ENCODE measurements around the gene HIVEP3.
A peak's percentile ranks its signal among the peaks of the same experiment; 100 is the strongest.

Gene HIVEP3

DNA sequence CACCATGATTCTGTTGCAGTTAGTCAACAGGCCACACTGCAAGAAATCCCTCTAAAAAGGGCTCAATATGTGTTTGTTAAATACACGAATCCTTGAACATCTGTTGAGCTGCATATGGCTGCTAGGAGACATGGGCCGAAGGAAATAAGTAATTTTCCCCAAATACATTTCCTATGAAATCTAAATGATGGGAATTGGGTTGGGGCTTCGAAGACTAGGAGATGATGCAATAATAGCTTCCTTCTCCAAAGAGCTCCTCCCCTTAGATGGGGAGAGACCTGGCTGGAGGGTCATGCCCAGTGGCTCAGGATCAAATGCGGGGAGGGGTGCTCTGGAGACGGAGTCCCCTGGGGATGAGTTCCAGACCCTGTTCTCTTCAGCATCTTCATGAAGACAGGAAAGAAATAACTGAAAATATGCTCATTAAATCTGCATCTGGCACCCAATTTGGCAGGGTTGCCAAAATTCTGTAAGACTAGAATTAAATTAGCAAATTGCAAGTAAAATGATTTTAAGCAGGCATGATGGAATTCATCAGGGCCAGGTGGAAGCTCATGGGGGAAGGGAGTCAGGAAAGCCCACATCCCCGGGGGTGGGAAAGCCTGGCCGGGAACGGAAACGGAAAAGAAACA, 269.2 kb downstream of the HIVEP3 start:
- Histone ChIP-seq H3K4me3 (ENCODE audit: low read depth, low read length) (no peak overlapping the region), H3K4me1 (ENCODE audit: control insufficient read depth, insufficient read depth, low read length) (no peaks in the 10 kb centered on the region), H3K27ac (ENCODE audit: extremely low read depth, low read depth, low read length) (no peak overlapping the region), H3K9me3 (ENCODE audit: control insufficient read depth, insufficient read depth, low read depth, low read length) (no peaks in the 10 kb centered on the region), H3K36me3 (ENCODE audit: control insufficient read depth in 2 of 2, insufficient read depth in 1 of 2, low read length in 2 of 2) (no peaks in the 10 kb centered on the region)
- TF ChIP-seq, protein P1, sequence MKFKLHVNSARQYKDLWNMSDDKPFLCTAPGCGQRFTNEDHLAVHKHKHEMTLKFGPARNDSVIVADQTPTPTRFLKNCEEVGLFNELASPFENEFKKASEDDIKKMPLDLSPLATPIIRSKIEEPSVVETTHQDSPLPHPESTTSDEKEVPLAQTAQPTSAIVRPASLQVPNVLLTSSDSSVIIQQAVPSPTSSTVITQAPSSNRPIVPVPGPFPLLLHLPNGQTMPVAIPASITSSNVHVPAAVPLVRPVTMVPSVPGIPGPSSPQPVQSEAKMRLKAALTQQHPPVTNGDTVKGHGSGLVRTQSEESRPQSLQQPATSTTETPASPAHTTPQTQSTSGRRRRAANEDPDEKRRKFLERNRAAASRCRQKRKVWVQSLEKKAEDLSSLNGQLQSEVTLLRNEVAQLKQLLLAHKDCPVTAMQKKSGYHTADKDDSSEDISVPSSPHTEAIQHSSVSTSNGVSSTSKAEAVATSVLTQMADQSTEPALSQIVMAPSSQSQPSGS (tag by site-specific recombination; IDR thresholded peaks at IDR 0.05; ENCODE audit: low read depth), result no peak
- TF ChIP-seq SP3 (tag by site-specific recombination; IDR thresholded peaks at IDR 0.05) (no peak), ZNF324 (tag by site-specific recombination; IDR thresholded peaks at IDR 0.05) (no peak), ZBTB20 (tag by site-specific recombination; IDR thresholded peaks at IDR 0.05) (0 out of 2 replicates have a peak, but pooled peaks have one; percentile 59)
- ChIA-PET POLR2A (no interaction called here), CTCF (no interaction called here)

DNA sequence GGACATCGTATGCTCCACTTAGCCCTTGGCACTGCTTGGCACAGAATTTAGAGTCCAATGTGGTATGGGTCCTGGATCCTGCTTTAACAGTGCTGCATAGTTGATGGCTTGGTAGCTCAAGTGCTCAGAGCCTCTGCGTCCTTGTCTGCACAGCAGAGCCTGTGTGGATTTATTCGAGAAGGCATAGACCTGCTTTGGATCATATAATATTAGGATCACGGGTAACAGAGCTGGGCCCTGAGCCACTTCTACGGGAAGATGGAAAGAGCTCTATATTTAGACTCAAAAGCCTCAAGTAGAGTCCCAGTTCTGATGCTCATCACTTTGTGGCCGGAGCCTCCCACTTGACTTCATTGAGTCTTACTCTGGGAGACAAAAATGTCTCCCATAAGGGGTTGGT, 269.9 kb downstream of the HIVEP3 start:
- POLR2A ChIA-PET, result no interaction called here
- Histone ChIP-seq H3K27ac (ENCODE audit: extremely low read depth, low read depth, low read length) (no peak overlapping the region), H3K4me1 (ENCODE audit: control insufficient read depth, insufficient read depth, low read length) (no peaks in the 10 kb centered on the region), H3K9me3 (ENCODE audit: control insufficient read depth, insufficient read depth, low read depth, low read length) (no peaks in the 10 kb centered on the region), H3K36me3 (ENCODE audit: control insufficient read depth in 2 of 2, insufficient read depth in 1 of 2, low read length in 2 of 2) (no peaks in the 10 kb centered on the region), H3K4me3 (ENCODE audit: low read depth, low read length) (no peak overlapping the region)
- CTCF ChIA-PET, result no interaction called here
- no peak for TF ChIP-seq ZNF654 (tag by site-specific recombination; IDR thresholded peaks at IDR 0.05; ENCODE audit: low read depth)
- no peak for TF ChIP-seq ZNF692 (tag by site-specific recombination; IDR thresholded peaks at IDR 0.05)
- TF ChIP-seq ZNF677 (tag by site-specific recombination; IDR thresholded peaks at IDR 0.05), result no peak
- TF ChIP-seq, protein P2, sequence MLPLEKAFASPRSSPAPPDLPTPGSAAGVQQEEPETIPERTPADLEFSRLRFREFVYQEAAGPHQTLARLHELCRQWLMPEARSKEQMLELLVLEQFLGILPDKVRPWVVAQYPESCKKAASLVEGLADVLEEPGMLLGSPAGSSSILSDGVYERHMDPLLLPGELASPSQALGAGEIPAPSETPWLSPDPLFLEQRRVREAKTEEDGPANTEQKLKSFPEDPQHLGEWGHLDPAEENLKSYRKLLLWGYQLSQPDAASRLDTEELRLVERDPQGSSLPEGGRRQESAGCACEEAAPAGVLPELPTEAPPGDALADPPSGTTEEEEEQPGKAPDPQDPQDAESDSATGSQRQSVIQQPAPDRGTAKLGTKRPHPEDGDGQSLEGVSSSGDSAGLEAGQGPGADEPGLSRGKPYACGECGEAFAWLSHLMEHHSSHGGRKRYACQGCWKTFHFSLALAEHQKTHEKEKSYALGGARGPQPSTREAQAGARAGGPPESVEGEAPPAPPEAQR (tag by site-specific recombination; IDR thresholded peaks at IDR 0.05), result no peak
- no peak for TF ChIP-seq WT1 (tag by site-specific recombination; IDR thresholded peaks at IDR 0.05)
- no peak for TF ChIP-seq ZNF473 (tag by site-specific recombination; IDR thresholded peaks at IDR 0.05)
- no peak for TF ChIP-seq ZFP41 (tag by site-specific recombination; IDR thresholded peaks at IDR 0.05; ENCODE audit: borderline replicate concordance)
- no peak for TF ChIP-seq ZNF223 (tag by site-specific recombination; IDR thresholded peaks at IDR 0.05)
- TF ChIP-seq SP2 (tag by site-specific recombination; IDR thresholded peaks at IDR 0.05), result no peak
- TF ChIP-seq ZNF350 (tag by site-specific recombination; IDR thresholded peaks at IDR 0.05), result no peak
- TF ChIP-seq ZNF211 (tag by site-specific recombination; IDR thresholded peaks at IDR 0.05; ENCODE audit: low read depth), result no peak
- TF ChIP-seq ZSCAN5A (tag by site-specific recombination; IDR thresholded peaks at IDR 0.05), result no peak
- TF ChIP-seq ZNF248 (tag by site-specific recombination; IDR thresholded peaks at IDR 0.05), result no peak

- H3K4me3 ChIP-seq (ENCODE audit: low read depth, low read length), result no peak overlapping the region
- no peaks in the 10 kb centered on the region for H3K36me3 ChIP-seq (ENCODE audit: control insufficient read depth in 2 of 2, insufficient read depth in 1 of 2, low read length in 2 of 2)
- no peaks in the 10 kb centered on the region for H3K4me1 ChIP-seq (ENCODE audit: control insufficient read depth, insufficient read depth, low read length)
- POLR2A ChIA-PET, result no interaction called here
- H3K9me3 ChIP-seq (ENCODE audit: control insufficient read depth, insufficient read depth, low read depth, low read length), result no peaks in the 10 kb centered on the region
- CTCF ChIA-PET, result no interaction called here
- no peak overlapping the region for H3K27ac ChIP-seq (ENCODE audit: extremely low read depth, low read depth, low read length)
- TF ChIP-seq ZNF629 (tag by site-specific recombination; IDR thresholded peaks at IDR 0.05), result no peak
- TF ChIP-seq, protein P3, sequence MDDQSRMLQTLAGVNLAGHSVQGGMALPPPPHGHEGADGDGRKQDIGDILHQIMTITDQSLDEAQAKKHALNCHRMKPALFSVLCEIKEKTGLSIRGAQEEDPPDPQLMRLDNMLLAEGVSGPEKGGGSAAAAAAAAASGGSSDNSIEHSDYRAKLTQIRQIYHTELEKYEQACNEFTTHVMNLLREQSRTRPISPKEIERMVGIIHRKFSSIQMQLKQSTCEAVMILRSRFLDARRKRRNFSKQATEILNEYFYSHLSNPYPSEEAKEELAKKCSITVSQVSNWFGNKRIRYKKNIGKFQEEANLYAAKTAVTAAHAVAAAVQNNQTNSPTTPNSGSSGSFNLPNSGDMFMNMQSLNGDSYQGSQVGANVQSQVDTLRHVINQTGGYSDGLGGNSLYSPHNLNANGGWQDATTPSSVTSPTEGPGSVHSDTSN (CRISPR knock-in tag; IDR thresholded peaks at IDR 0.05), result no peak
- TF ChIP-seq BCL11B (tag by site-specific recombination; IDR thresholded peaks at IDR 0.05; ENCODE audit: low read depth), result no peak
- no peak for TF ChIP-seq ZNF544 (tag by site-specific recombination; IDR thresholded peaks at IDR 0.05)
- TF ChIP-seq ZNF692 (tag by site-specific recombination; IDR thresholded peaks at IDR 0.05), result no peak
- TF ChIP-seq ZNF560 (tag by site-specific recombination; IDR thresholded peaks at IDR 0.05; ENCODE audit: borderline replicate concordance), result no peak
- TF ChIP-seq ZNF19 (tag by site-specific recombination; IDR thresholded peaks at IDR 0.05; ENCODE audit: low read depth), result no peak
Measured at GRCh38 chr1:41648230-41648629, 270.5 kb downstream of the HIVEP3 start.

Measured in HEK293 (cell line).